Limb (tissue), 2 donors: ENCODE measurements around the gene C11orf42.

Source experiments
- DNase-seq, 2 donors: peaks; one replicate each; pipeline ENCODE4 v3.0.0-alpha.2; 2016; ENCODE audit errors: extremely low spot score in 2 of 2

The C11orf42 gene, protein sequence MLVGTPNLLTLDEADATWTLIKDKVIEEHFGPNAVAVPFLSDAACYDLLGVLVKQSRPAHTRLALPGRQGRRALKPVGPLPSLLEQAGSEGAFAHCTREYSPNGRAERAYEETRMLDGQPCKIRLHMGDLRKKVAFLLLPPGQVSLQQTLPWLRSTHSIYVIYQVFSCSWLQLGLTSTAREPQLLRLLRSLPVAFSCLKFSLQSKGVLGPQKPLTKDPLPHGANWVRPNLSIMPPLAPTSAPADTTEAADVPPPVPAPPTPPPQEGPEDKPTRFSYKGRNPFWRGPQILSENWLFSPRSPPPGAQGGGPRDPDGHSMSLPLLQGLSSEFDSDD

DNA sequence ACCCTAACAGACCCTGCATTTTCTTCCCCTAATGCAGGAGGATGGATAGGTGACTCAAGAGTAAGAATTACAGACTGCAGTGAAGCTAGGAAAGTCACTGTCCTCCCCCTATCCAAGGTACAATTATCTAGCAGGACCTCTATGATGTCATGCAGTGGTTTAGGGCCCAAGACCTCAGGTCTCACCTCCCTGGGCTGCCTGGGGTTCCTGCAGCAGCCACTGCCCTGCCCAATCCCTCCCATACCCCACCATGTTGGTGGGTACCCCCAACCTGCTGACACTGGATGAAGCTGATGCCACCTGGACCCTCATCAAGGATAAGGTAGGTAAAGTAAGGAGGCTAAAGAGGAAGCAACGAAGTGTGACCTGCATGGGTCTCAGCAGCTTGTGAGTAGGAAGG lies at the start of gene C11orf42:
C11orf42 (plus strand) TSS at position 192 of the 400 bp plus-strand sequence; CDS start at position 251, 59 bp downstream.
- no peak for DNase-seq

DNA sequence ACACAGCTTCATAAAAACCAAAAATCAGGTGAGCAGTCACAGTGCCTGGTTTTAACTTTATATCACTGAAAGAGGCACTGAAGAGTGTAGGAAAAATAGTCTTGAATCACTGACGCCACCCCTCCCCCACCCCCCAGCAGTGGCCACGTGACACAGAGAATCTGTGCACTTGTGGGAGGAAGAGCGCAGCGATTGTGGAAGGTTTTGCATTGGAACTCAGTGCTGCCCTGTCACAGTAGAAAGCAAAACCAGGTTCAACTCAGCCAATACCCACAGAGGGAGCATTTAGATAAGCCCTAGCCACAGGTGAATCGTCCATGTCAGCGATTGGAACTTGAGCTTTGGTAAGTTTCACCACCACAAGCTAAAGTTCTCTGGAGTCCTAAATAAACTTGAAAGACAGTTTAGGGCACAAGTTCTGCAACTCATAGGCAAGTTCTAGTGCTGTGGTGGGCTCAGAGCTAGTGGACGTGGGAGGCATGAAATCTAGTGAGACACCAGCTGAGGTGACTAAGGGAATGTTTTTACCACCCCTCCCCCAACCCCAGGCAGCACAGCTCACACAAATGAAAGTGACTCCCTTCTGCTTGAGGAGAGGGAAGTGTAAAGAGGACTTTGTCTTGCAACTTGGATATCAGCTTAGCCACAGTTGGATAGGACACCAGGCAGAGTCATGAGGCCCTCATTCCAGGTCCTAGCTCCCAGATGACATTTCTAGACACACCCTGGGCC lies 48.6 kb upstream of the C11orf42 start:
- no peak for DNase-seq

DNA sequence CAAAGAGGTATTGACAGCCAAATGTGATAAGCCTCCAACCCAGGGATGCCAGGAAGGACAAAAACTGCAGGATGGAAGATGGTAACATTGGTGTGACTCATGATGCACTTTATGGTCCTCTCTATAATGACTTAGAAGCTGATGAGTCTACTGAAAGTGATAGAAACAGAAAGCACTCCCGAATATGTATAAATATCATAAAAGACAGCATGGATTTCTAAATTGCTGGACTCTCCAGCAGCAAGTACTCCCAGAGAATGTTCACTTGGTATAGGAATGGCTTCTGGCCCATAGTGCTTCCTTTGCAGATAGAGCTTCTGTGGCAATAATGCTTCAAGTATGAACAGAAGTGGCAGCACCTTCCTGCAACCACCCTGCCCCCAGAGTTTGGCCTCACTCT lies 35.1 kb upstream of the C11orf42 start, which contains the start of gene OR52B2:
OR52B2 (minus strand) TSS at position 101 of the 400 bp plus-strand sequence; CDS start at position 101, 0 bp downstream.
- DNase-seq: no peak

DNA sequence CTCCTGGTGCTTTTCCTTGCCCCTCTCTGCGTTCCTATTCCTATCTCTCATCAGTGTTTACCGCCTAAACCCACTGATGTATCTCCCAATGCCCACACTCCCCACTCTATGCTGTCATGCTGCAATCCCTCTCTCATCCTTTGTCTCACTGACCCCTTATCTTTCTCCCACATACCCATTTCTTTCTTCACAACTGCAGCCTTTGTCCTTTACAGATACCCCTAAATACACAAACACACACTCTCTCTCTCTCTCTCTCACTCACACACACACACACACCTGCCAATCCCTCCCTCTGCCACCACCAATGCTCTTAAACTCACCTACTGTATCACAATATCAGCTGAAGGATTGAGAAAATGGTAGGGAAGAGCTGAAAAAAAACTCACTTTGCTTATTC lies 29.9 kb upstream of the C11orf42 start:
- DNase-seq: no peak

DNA sequence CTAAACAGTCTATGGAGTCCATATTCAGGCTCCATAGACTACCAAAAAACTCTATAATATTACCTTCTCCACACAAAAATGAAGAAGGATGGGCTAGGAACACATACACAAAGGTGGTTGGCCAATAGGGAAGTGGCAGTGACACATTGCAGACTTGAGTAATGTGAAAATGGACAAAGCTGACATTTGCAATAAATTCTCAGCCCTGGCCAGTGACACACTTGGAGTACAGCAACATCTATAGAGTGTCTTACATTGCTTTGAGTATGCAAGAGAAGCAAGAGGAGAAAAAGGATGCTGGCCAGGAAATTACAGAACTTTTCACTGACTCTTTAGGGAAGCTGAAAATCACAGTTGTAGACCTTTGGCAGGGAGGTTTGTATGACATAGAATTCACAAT lies 13.6 kb upstream of the C11orf42 start:
- DNase-seq: no peak

DNA sequence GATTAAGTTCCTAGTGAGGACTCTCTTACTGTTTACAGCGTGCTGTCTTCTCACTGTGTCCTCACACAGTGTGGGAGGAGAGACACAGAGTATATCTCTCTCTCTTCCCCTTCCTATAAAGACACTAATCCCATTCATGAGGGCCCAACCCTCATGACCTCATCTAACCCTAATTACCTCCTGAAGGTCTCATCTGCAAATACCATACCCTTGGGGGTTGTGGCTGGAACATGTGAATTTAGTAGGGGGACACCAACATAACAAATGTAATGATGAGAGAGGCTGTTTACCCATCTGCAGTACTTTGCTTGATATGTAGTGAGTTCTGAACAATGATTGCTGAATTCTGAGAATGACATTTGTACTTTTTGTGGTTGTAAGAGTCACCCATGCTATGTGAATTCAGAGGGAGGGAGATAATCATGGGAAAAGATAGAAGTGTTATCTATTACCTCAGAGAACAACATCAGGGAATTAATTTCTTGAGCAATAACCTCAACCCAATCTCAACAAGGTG lies 11.2 kb upstream of the C11orf42 start:
- DNase-seq: no peak

- no peak for DNase-seq
Observed at GRCh38 chr11:6196396-6196795, 9.0 kb upstream of the C11orf42 start.

DNA sequence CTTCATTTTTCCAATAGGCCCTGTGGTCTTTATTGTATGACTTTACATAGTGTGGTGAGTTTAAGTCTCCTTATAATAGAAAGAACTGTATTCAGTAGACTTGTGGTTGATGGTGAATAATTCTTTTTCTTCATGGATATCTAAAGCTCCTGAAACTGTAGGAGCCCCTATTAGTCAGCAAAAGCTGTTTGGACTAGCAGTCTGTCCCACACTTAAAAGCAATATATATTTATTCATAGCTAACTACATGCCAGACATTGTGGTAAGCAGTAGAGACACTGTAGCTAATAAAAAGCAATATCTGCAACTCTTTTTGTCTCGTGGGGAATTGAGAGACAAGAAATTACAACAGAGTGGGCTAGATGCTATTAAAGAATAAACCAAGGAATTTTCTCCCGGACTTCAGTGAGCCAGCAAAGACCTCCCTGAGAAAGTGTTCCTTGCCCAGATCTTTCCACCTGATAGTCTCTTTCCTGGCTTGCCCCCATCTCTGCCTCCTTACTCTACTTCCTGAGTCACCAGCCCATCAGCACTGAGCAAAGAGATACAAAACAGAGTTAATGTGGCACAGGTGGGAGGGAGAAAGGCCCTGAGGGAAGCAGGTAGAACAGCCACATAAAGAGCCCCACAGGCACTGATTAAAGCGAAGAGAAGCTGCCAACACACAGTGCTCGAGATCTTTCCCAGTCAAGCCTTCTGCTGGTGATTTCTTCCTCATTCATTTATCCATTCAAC lies 7.7 kb upstream of the C11orf42 start:
- DNase-seq: no peak

DNA sequence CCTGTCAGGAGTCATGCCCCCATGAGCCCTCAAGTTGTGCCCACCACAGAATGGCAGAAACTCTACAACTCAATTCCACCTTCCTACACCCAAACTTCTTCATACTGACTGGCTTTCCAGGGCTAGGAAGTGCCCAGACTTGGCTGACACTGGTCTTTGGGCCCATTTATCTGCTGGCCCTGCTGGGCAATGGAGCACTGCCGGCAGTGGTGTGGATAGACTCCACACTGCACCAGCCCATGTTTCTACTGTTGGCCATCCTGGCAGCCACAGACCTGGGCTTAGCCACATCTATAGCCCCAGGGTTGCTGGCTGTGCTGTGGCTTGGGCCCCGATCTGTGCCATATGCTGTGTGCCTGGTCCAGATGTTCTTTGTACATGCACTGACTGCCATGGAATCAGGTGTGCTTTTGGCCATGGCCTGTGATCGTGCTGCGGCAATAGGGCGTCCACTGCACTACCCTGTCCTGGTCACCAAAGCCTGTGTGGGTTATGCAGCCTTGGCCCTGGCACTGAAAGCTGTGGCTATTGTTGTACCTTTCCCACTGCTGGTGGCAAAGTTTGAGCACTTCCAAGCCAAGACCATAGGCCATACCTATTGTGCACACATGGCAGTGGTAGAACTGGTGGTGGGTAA lies 6.1 kb upstream of the C11orf42 start, which contains the start of gene OR52W1:
OR52W1 (plus strand) TSS at position 51 of the 637 bp plus-strand sequence; CDS start at position 51, 0 bp downstream.
- DNase-seq: no peak

- no peak for DNase-seq
Observed at GRCh38 chr11:6200975-6201374, 4.4 kb upstream of the C11orf42 start.

GRCh38 chr11:6201481-6201880 lies 3.9 kb upstream of the C11orf42 start:
- DNase-seq: no peak

- no peak for DNase-seq
Observed at GRCh38 chr11:6202041-6202440, 3.3 kb upstream of the C11orf42 start.

- DNase-seq: no peak
Observed at GRCh38 chr11:6203327-6203726, 2.0 kb upstream of the C11orf42 start.

DNA sequence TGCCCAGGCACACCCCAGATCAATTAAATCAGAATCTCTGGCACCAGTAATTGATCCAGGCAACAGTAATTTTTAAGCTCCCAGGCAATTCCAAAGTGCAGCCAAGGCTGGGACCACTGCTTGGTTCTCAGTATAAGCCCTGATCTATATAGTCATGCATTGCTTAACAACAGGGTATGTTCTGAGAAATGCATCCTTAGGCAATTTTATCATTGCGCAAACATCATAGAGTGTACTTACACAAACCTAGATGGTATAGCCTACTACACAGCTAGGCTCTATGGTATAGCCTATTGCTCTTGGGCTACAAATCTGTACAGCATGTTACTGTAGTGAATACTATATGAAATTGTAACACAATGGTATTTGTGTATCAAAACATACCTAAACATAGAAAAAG lies 651 bp upstream of the C11orf42 start:
- DNase-seq: no peak

- no peak for DNase-seq
Observed at GRCh38 chr11:6206456-6207180, 1.3 kb downstream of the C11orf42 start.

DNA sequence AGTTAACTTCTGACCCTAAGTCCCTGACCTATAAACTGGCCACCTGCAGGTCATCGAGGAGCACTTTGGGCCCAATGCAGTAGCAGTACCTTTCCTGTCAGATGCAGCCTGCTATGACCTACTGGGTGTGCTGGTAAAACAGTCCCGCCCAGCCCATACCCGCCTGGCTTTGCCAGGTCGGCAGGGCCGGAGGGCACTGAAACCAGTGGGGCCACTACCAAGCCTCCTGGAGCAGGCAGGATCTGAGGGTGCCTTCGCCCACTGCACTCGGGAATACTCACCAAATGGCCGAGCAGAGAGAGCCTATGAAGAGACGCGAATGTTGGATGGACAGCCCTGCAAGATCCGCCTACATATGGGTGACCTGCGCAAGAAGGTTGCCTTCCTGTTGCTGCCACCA lies 4.4 kb downstream of the C11orf42 start:
- DNase-seq: no peak

DNA sequence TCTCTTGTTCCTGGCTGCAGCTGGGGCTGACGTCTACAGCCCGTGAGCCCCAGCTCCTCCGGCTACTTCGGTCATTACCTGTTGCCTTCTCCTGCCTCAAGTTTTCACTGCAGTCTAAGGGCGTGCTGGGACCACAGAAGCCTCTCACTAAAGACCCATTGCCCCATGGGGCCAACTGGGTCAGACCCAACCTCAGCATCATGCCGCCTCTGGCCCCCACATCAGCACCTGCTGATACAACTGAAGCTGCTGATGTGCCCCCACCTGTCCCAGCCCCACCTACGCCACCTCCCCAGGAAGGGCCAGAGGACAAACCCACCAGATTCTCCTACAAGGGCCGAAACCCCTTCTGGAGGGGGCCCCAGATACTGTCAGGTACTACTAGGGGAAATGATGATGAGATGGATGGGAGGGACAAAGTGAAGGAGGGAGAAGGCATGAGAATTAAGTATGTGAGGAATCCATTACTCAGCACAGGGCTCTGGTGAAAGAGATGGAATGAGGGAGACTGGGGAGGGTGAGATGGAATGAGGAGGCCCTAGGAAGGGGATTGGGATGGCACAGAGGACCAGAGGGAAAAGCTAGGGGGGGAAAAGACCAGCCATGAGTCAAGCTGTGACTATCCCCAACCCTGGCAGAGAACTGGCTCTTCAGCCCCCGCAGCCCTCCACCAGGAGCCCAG lies 5.1 kb downstream of the C11orf42 start:
- no peak for DNase-seq

GRCh38 chr11:6214530-6214929 lies 9.2 kb downstream of the C11orf42 start:
- no peak for DNase-seq

GRCh38 chr11:6216501-6216900 lies 11.1 kb downstream of the C11orf42 start:
- no peak for DNase-seq

DNA sequence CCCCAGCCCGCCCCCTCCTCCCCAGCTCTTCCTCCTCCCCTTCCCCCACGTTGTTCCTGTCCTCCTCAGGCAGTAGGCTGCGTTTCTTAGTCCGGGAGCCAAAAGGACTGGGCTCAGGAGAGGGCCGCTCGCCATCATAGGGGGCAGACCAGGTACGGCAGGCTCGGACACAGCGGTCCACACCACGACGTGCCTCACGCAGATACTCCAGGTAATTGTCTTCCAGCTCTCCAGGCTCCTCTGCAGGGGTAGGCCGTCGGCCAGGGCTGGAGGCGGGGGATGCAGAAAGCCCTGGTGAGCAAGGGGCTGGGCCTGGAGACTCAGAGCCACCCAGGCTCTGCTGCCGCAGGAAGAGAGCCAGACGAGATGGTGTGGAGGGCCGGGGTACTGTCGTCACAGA lies 12.4 kb downstream of the C11orf42 start:
- DNase-seq: no peak
